Neutrophil (primary cell): Measurements from ENCODE around the gene ISG15.

Experiments used
- H3K27ac ChIP-seq: fragments of 200-600 bp; sonication (generic); 2 replicates; pipeline ENCODE4 v1.5.1; 2016; ENCODE audit warnings: mild to moderate bottlenecking, moderate library complexity
- H3K27me3 ChIP-seq: fragments of 200-600 bp; sonication (generic); 2 replicates; pipeline ENCODE4 v1.6.0; 2016; ENCODE audit warnings: mild to moderate bottlenecking
- H3K36me3 ChIP-seq: fragments of 200-600 bp; sonication (generic); 2 replicates; pipeline ENCODE4 v1.5.1; 2017
- H3K4me1 ChIP-seq, 2 experiments: fragments of 200-600 bp in 1 of 2; sonication (generic) in 1 of 2; 1 replicate in 1 of 2; 2 replicates in 1 of 2; pipeline versions ENCODE4 v1.5.1 to v1.6.1; 2013 to 2016; ENCODE audit warnings: low read depth in 1 of 2, low read length in 1 of 2, mild to moderate bottlenecking in 1 of 2, moderate library complexity in 1 of 2; ENCODE audit not compliant: control insufficient read depth in 1 of 2, insufficient read depth in 1 of 2
- H3K4me3 ChIP-seq, 2 experiments: fragments of 200-600 bp in 1 of 2; sonication (generic) in 1 of 2; 1 replicate in 1 of 2; 2 replicates in 1 of 2; pipeline ENCODE4 v1.5.1; 2013 to 2016; ENCODE audit warnings: low read depth in 1 of 2, low read length in 1 of 2, mild to moderate bottlenecking in 1 of 2, moderate library complexity in 1 of 2
- H3K9me3 ChIP-seq: fragments of 200-600 bp; sonication (generic); 2 replicates; pipeline ENCODE4 v1.5.1; 2016
- TF ChIP-seq, protein P1 (sequence below): fragments of 200-600 bp; sonication (generic); IDR thresholded peaks from 2 replicates; pipeline ENCODE4 v1.5.1; 2016; ENCODE audit warnings: antibody characterized with exemption

Gene ISG15

GRCh38 chr1:1043411-1043810 is 30.1 kb downstream of the ISG15 start:
- Histone ChIP-seq H3K36me3 (no peaks in the 10 kb centered on the region), H3K9me3 (no peaks in the 10 kb centered on the region), H3K4me1 (peaks cover 7 to 8% of the 10 kb centered on the region in 2 experiments), H3K27me3 (peaks cover 52% of the 10 kb centered on the region), H3K4me3 (no peak overlapping the region), H3K27ac (no peak overlapping the region)
- TF ChIP-seq, protein P1, sequence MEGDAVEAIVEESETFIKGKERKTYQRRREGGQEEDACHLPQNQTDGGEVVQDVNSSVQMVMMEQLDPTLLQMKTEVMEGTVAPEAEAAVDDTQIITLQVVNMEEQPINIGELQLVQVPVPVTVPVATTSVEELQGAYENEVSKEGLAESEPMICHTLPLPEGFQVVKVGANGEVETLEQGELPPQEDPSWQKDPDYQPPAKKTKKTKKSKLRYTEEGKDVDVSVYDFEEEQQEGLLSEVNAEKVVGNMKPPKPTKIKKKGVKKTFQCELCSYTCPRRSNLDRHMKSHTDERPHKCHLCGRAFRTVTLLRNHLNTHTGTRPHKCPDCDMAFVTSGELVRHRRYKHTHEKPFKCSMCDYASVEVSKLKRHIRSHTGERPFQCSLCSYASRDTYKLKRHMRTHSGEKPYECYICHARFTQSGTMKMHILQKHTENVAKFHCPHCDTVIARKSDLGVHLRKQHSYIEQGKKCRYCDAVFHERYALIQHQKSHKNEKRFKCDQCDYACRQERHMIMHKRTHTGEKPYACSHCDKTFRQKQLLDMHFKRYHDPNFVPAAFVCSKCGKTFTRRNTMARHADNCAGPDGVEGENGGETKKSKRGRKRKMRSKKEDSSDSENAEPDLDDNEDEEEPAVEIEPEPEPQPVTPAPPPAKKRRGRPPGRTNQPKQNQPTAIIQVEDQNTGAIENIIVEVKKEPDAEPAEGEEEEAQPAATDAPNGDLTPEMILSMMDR = no peak

GRCh38 chr1:1043921-1044320 is 30.6 kb downstream of the ISG15 start:
- TF ChIP-seq, protein P1 = no peak
- Histone ChIP-seq H3K27me3 (peaks cover 47% of the 10 kb centered on the region), H3K36me3 (no peaks in the 10 kb centered on the region), H3K9me3 (no peaks in the 10 kb centered on the region), H3K4me3 (no peak overlapping the region), H3K4me1 (peaks cover 7 to 8% of the 10 kb centered on the region in 2 experiments), H3K27ac (no peak overlapping the region)

DNA sequence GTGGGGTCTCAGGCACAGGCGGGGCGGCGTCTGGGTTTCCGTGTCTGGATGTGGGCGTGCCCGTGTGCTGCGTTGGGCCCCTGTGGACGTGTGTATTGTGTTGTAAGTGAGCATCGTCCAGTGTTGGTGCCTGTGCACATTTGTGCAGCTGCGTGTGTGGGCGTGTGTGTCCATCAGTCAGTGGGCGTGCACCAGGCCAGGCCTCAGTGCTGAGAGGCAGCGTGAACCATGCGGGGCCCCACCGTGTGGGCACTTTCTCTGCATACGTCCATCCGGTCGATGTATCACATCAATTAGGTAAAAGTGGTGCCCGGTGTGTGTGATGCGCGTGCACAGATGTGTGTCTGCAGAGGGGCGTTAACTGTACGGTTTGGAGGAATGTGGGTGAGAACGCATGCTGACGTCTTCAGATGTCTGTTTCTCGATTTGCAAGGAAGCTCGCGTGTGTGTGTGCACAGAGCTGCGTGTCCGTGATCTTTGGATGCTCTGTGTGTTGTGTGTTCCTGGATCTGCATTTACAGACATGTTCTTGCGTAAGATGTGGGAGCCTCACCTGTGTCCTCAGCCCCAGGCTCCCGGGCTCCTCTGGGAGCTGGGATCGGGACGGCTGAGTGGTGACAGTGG is 31.3 kb downstream of the ISG15 start:
- Histone ChIP-seq H3K9me3 (no peaks in the 10 kb centered on the region), H3K4me3 (no peak overlapping the region), H3K36me3 (no peaks in the 10 kb centered on the region), H3K27me3 (peaks cover 40% of the 10 kb centered on the region), H3K4me1 (peaks cover 7 to 8% of the 10 kb centered on the region in 2 experiments), H3K27ac (no peak overlapping the region)
- TF ChIP-seq, protein P1 = no peak

DNA sequence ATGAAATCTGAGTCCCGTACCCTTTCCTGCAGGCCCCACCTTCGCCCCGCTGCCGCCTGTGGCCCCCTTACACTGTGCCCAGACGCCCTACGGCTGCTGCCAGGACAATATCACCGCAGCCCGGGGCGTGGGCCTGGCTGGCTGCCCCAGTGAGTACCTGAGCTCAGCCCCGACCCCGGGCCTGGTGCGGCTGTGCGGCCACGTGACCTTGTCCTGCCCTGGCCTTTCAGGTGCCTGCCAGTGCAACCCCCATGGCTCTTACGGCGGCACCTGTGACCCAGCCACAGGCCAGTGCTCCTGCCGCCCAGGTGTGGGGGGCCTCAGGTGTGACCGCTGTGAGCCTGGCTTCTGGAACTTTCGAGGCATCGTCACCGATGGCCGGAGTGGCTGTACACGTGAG is 31.8 kb downstream of the ISG15 start:
- no peaks in the 10 kb centered on the region for H3K36me3 ChIP-seq
- no peak overlapping the region for H3K4me3 ChIP-seq

DNA sequence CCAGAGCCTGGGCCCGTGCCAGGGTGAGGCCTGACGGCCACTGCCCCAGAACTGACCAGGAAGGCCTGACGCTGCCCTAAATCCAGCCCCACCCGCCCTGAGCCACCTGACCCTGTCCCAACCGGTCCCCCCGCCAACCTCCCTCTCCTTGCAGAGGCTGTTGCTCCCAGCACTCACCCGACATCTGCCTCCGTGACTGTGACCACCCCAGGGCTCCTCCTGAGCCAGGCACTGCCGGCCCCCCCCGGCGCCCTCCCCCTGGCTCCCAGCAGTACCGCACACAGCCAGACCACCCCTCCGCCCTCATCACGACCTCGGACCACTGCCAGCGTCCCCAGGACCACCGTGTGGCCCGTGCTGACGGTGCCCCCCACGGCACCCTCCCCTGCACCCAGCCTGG is 32.9 kb downstream of the ISG15 start:
- Histone ChIP-seq H3K27ac (no peak overlapping the region), H3K27me3 (peaks cover 24% of the 10 kb centered on the region), H3K4me1 (no peaks in the 10 kb centered on the region), H3K36me3 (no peaks in the 10 kb centered on the region), H3K9me3 (no peaks in the 10 kb centered on the region), H3K4me3 (no peak overlapping the region)
- TF ChIP-seq, protein P1 = no peak

More for the DNA sequence above, 31.8 kb downstream of the ISG15 start:
- H3K27me3 ChIP-seq = peaks cover 35% of the 10 kb centered on the region
- TF ChIP-seq, protein P1 = no peak
- peaks cover 4 to 6% of the 10 kb centered on the region in 2 experiments for H3K4me1 ChIP-seq
- H3K9me3 ChIP-seq = no peaks in the 10 kb centered on the region
- H3K27ac ChIP-seq = no peak overlapping the region
